SU-DHL-6 (cell line): ENCODE measurements around the gene NEK10.

Experiments
- H2AFZ ChIP-seq: fragments of 200-600 bp; sonication (generic); 2 replicates; pipeline ENCODE4 v1.6.1; 2014; ENCODE audit warnings: low read depth, mild to moderate bottlenecking, moderate library complexity, mixed read lengths, antibody characterized with exemption, low read length; ENCODE audit not compliant: severe bottlenecking
- H3F3A ChIP-seq: fragments of 200-600 bp; shearing (Covaris generic); 2 replicates; pipeline ENCODE4 v1.6.0; 2016; ENCODE audit warnings: antibody characterized with exemption, mild to moderate bottlenecking; ENCODE audit not compliant: insufficient read depth
- H3K27ac ChIP-seq: fragments of 200-600 bp; sonication (generic); 2 replicates; pipeline ENCODE4 v1.5.1; 2016; ENCODE audit warnings: low read depth, mild to moderate bottlenecking, low read length, moderate library complexity, mixed read lengths
- H3K27me3 ChIP-seq: fragments of 200-600 bp; sonication (generic), shearing (Covaris generic); 2 replicates; pipeline ENCODE4 v1.6.0; 2014; ENCODE audit warnings: mild to moderate bottlenecking, low read length
- H3K36me3 ChIP-seq: fragments of 200-600 bp; sonication (generic); 2 replicates; pipeline ENCODE4 v1.6.1; 2014; ENCODE audit warnings: mild to moderate bottlenecking, low read length, mixed read lengths
- H3K4me2 ChIP-seq: fragments of 300-600, 200-600 bp; shearing (Covaris generic), sonication (generic); 2 replicates; pipeline ENCODE4 v1.6.0; 2014; ENCODE audit warnings: low read length, low read depth, mild to moderate bottlenecking; ENCODE audit not compliant: poor library complexity, severe bottlenecking
- H3K4me3 ChIP-seq: fragments of 200-600 bp; sonication (generic); 2 replicates; pipeline ENCODE4 v1.5.1; 2014; ENCODE audit warnings: antibody characterized with exemption, low read length, mild to moderate bottlenecking, mixed read lengths; ENCODE audit not compliant: insufficient read depth, poor library complexity, severe bottlenecking
- H3K79me2 ChIP-seq: fragments of 200-600 bp; sonication (generic); 2 replicates; pipeline ENCODE4 v1.6.1; 2014; ENCODE audit warnings: mild to moderate bottlenecking, low read length, moderate library complexity; ENCODE audit not compliant: insufficient read depth
- H3K9ac ChIP-seq: fragments of 200-600 bp; sonication (generic); 2 replicates; pipeline ENCODE4 v1.7.0; 2014; ENCODE audit warnings: mild to moderate bottlenecking, low read length
- H3K9me2 ChIP-seq: fragments of 200-600 bp; sonication (generic); replicated peaks from 2 replicates; pipeline ENCODE4 v1.6.1; 2014; ENCODE audit warnings: low read length; ENCODE audit not compliant: insufficient read depth
- H3K9me3 ChIP-seq: fragments of 200-600 bp; sonication (generic); 2 replicates; pipeline ENCODE4 v1.6.1; 2014; ENCODE audit warnings: low read length, mixed read lengths; ENCODE audit not compliant: insufficient read depth
- H4K20me1 ChIP-seq: fragments of 200-600 bp; sonication (generic); 2 replicates; pipeline ENCODE4 v1.6.1; 2014; ENCODE audit warnings: low read depth, mild to moderate bottlenecking, antibody characterized with exemption, low read length, moderate library complexity, mixed read lengths
- EZH2phosphoT487 ChIP-seq: fragments of 200-600 bp; sonication (generic), shearing (Covaris generic); conservative IDR thresholded peaks from 2 replicates; pipeline ENCODE4 v1.6.1; 2018; ENCODE audit warnings: mild to moderate bottlenecking, antibody characterized with exemption, low read length, moderate library complexity, mixed read lengths
- TF ChIP-seq, protein P1 (sequence below): fragments of 200-600 bp; sonication (generic); IDR thresholded peaks from one replicate; pipeline ENCODE4 v1.5.1; 2017; ENCODE audit warnings: antibody characterized with exemption, mild to moderate bottlenecking, low read length, moderate library complexity; ENCODE audit not compliant: insufficient read depth, poor library complexity, severe bottlenecking

Gene NEK10

DNA sequence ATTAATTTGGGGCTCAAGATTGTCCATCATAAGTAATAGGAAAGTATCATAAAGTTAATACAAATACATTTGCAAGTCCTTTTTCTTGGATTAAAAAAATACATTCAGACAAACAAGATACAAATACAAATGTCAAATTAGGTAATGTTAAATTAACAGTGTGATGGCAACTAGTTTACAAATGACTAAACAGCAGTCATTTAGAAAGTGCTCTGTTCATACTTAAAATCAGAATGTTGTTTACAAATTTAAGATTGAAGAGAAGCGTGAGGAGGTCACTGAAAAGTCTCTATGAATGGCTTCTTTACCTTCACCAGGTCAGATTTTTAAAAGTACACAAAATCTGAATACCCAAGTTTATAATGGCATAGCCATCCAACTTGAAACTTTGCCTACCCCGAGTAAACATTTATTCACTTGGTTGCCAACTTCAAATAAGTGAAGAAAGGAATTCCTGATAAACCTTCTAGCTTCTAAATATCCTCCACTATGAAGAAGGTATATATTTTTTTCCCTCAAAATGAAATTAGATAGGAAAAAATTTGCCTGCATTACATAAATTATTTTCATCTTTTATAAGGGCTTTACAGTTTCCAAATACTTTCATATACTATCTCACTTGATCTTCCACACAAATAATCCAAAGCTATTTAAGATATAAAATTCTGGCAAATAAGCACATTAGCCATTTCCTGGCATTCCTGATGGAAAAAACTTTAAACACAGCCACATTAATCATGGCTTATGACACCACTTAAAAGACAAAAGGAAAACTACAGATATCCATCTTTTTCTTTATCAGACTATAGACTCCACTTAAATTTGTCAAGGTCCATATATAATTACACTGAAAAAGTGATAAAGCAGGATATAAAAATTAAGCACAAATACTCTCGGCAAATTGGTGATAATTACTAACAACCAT is 11.5 kb upstream of the NEK10 start:
- Histone ChIP-seq H3K9ac (no peak overlapping the region), H3F3A (no peaks in the 10 kb centered on the region), H3K9me3 (no peaks in the 10 kb centered on the region), H3K27ac (no peak overlapping the region), H3K36me3 (peaks cover 55% of the 10 kb centered on the region; the same call in 1 of the 2 replicates), H3K9me2 (no peaks in the 10 kb centered on the region), H3K4me2 (no peak overlapping the region), H2AFZ (no peak overlapping the region), H4K20me1 (no peaks in the 10 kb centered on the region), H3K4me3 (no peak overlapping the region), H3K79me2 (no peaks in the 10 kb centered on the region), H3K27me3 (no peaks in the 10 kb centered on the region)
- TF ChIP-seq, protein P1, sequence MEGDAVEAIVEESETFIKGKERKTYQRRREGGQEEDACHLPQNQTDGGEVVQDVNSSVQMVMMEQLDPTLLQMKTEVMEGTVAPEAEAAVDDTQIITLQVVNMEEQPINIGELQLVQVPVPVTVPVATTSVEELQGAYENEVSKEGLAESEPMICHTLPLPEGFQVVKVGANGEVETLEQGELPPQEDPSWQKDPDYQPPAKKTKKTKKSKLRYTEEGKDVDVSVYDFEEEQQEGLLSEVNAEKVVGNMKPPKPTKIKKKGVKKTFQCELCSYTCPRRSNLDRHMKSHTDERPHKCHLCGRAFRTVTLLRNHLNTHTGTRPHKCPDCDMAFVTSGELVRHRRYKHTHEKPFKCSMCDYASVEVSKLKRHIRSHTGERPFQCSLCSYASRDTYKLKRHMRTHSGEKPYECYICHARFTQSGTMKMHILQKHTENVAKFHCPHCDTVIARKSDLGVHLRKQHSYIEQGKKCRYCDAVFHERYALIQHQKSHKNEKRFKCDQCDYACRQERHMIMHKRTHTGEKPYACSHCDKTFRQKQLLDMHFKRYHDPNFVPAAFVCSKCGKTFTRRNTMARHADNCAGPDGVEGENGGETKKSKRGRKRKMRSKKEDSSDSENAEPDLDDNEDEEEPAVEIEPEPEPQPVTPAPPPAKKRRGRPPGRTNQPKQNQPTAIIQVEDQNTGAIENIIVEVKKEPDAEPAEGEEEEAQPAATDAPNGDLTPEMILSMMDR, result no peak

DNA sequence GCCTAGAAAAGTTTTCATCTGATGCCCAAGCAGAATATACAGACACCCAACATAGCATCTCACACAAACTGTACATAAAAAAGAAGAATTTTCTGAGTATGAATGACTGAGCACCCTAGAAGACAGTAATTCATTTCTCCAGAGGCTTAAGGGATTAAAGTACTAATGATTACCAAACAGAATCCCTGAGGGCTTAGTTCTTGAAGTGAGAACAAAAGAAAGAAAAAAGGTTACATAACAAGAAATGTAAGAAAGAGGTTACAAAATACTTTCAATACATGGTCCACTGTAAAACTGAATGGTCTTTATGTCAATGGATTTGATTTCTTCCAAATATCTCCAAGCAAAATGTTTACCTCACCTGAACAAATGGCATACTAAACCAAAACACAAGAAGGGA is 9.1 kb upstream of the NEK10 start:
- peaks cover 41% of the 10 kb centered on the region; the same call in 1 of the 2 replicates for H3K36me3 ChIP-seq
- H3K27me3 ChIP-seq, result no peaks in the 10 kb centered on the region
- H3K4me2 ChIP-seq, result no peak overlapping the region
- no peak overlapping the region for H3K9ac ChIP-seq
- H3K4me3 ChIP-seq, result no peak overlapping the region
- no peaks in the 10 kb centered on the region for H3K79me2 ChIP-seq
- H3K9me2 ChIP-seq, result no peaks in the 10 kb centered on the region
- no peak overlapping the region for H2AFZ ChIP-seq
- TF ChIP-seq, protein P1, result no peak
- TF ChIP-seq EZH2phosphoT487, result no peak
- H3F3A ChIP-seq, result peaks cover 7% of the 10 kb centered on the region; the same call in 1 of the 2 replicates
- H4K20me1 ChIP-seq, result no peaks in the 10 kb centered on the region; the same call in 1 of the 2 replicates
- H3K9me3 ChIP-seq, result no peaks in the 10 kb centered on the region
- H3K27ac ChIP-seq, result no peak overlapping the region

DNA sequence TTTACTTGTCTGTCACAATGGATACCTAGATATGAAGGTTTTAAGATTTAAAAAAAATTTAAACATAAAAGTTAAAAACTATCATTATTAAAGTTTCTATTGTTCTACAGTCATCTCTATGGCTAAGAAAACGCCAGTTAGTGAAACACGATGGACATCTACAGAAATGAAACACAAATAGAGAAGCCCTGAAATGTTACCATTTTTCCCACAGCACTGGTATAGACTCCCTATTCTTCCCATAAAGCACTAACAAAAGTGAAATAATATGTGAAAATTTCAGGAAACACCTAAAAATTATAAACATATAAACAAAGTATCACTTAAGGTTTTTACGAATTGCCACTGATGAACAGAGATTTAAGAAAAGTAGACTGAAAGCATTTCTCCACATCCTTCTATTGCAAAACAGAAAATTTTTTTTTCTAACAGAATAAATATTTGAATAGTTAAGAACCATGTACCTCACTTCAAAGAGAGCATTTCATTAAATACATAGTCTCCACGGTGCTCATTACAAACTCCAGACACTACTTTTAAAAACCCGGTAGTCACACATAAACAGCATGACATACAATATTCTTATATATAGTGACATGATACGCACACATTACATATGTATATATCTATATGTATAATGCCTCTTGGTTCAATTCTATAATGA is 7.1 kb upstream of the NEK10 start:
- Histone ChIP-seq H3K79me2 (no peaks in the 10 kb centered on the region), H3K9ac (no peak overlapping the region), H3K9me3 (no peaks in the 10 kb centered on the region), H3K36me3 (peaks cover 32% of the 10 kb centered on the region; the same call in 1 of the 2 replicates), H3K4me2 (no peak overlapping the region), H3K27me3 (no peaks in the 10 kb centered on the region), H3K27ac (no peak overlapping the region), H4K20me1 (no peaks in the 10 kb centered on the region; the same call in 1 of the 2 replicates), H3K4me3 (no peak overlapping the region), H3K9me2 (no peaks in the 10 kb centered on the region), H3F3A (peaks cover 7% of the 10 kb centered on the region; the same call in 1 of the 2 replicates), H2AFZ (no peak overlapping the region)
- TF ChIP-seq EZH2phosphoT487, result no peak
- TF ChIP-seq, protein P1, result no peak
